ENCODE results near the gene LRMDA. TPM values are rescaled to one million over a fixed set of nuclear protein-coding genes. Genes with fewer than 3 reads are reported as not detected.

The LRMDA gene
- total and polyA plus RNA-seq, 10 of the 15 experiments (the other 5 are each of a cell fraction or from before 2014, with no cell fraction given), result 0.07 to 0.54 (median 0.29) TPM; not detected in 4

DNA sequence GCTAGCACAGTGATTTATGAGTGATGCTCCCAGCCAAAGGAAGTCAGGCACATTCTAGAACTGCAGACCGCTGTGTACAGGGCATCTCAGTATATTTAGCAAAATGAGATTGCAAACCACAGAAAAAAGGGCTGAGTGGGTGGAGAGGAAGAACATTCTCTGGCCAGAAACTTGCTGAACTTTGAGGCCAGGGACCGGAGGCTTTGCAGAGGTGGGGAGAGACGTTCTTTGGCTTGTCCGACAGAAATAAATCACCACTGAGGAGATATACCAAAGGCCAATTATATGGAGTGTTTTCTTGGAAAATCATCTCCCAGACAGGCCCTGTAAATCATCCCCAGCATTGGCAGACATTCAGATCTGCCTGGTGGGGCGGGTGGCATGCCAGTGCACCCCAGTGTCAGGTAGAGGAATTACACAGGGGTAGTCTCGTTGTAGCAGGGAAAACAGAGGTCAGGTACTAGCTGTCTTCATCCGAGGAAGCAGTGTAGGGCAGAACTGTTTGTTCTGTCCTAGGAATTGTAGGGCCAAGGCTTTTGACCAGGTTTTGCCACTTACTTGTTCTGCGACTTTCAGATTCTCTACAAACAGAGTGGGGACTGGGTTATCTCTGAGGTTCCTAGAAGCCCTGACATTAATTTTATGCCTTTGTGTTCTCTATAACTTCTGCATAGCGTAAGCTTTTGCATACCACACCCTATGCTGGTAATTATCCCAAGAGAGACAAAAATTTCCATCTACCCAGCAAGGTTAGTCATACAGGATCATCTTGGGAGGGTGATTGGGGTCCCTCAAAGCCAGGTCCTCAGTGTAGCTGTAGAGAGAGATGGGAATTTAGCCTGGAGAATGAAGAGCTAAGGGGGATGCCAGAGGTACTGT is 655.6 kb downstream of the LRMDA start:
- SMC1A ChIA-PET (ENCODE audit: uncharacterized antibody, unreplicated experiment), result interaction anchor here (0.7 to 4.2 kb wide), 8 partner anchors 10 to 789 kb away, joined by 3 to 20 read pairs (median 3); no protein-coding TSS in a partner anchor
- 9% methylated on average over 9 of the region's 9 CpGs for WGBS (ENCODE audit: insufficient coverage, insufficient replicate concordance, low lambda C conversion rate, missing lambda C conversion rate)

More for the DNA sequence above, 655.6 kb downstream of the LRMDA start:
- no peaks in the 10 kb centered on the region for H3K4me1 ChIP-seq (ENCODE audit: control insufficient read depth, insufficient read depth, low read length)
- POLR2A ChIA-PET, result interaction anchor here (0.6 to 1.6 kb wide), 3 partner anchors 35 to 685 kb away, joined by 3 to 5 read pairs (median 4); partner anchors contain the start of gene ZNF503
- H3K9ac ChIP-seq (ENCODE audit: control insufficient read depth, insufficient read depth, low read length), result no peak overlapping the region
- CTCF ChIA-PET, result interaction anchor here (0.6 to 2.7 kb wide), 10 partner anchors 15 to 848 kb away, joined by 3 to 18 read pairs (median 3); partner anchors contain the start of gene ZNF503
- intact Hi-C loops (cut with micrococcal nuclease; ENCODE audit: unreplicated experiment), result no loop called here
- H3K27ac ChIP-seq (ENCODE audit: control insufficient read depth, insufficient read depth), result no peak overlapping the region
- no peak overlapping the region for H3K4me2 ChIP-seq (ENCODE audit: control insufficient read depth, insufficient read depth)
- no peaks in the 10 kb centered on the region for H3K79me2 ChIP-seq (ENCODE audit: control insufficient read depth, insufficient read depth, low read length)
- ATAC-seq, result peak; percentile 92
- no peak overlapping the region for H3K4me3 ChIP-seq
- no peaks in the 10 kb centered on the region for H3K36me3 ChIP-seq (ENCODE audit: control insufficient read depth in 2 of 2, insufficient read depth in 2 of 2, low read length in 1 of 2)
- no peaks in the 10 kb centered on the region for H3K9me3 ChIP-seq (replicated peaks; ENCODE audit: control insufficient read depth, insufficient read depth, low read length)
- TF ChIP-seq, protein P1, sequence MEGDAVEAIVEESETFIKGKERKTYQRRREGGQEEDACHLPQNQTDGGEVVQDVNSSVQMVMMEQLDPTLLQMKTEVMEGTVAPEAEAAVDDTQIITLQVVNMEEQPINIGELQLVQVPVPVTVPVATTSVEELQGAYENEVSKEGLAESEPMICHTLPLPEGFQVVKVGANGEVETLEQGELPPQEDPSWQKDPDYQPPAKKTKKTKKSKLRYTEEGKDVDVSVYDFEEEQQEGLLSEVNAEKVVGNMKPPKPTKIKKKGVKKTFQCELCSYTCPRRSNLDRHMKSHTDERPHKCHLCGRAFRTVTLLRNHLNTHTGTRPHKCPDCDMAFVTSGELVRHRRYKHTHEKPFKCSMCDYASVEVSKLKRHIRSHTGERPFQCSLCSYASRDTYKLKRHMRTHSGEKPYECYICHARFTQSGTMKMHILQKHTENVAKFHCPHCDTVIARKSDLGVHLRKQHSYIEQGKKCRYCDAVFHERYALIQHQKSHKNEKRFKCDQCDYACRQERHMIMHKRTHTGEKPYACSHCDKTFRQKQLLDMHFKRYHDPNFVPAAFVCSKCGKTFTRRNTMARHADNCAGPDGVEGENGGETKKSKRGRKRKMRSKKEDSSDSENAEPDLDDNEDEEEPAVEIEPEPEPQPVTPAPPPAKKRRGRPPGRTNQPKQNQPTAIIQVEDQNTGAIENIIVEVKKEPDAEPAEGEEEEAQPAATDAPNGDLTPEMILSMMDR (IDR thresholded peaks at IDR 0.05 in 2 of 3, conservative IDR thresholded peaks at IDR 0.05 in 1 of 3; ENCODE audit: control insufficient read depth in 2 of 3, extremely low read depth in 1 of 3, insufficient read depth in 1 of 3, low read depth in 3 of 3, low read length in 3 of 3), result peak; percentile 39 to 68 (median 63)
- TF ChIP-seq RAD21 (IDR thresholded peaks at IDR 0.05; ENCODE audit: insufficient read depth, low read depth, low read length) (peak; percentile 17; the same call in 1 of the 2 replicates), SMC3 (IDR thresholded peaks at IDR 0.05; ENCODE audit: borderline replicate concordance, low read length) (peak; percentile 31; the same call in 1 of the 2 replicates)
- TF ChIP-seq, protein P2, sequence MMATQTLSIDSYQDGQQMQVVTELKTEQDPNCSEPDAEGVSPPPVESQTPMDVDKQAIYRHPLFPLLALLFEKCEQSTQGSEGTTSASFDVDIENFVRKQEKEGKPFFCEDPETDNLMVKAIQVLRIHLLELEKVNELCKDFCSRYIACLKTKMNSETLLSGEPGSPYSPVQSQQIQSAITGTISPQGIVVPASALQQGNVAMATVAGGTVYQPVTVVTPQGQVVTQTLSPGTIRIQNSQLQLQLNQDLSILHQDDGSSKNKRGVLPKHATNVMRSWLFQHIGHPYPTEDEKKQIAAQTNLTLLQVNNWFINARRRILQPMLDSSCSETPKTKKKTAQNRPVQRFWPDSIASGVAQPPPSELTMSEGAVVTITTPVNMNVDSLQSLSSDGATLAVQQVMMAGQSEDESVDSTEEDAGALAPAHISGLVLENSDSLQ (IDR thresholded peaks at IDR 0.05), result no peak
- no peak overlapping the region for H2AFZ ChIP-seq (ENCODE audit: control insufficient read depth, low read depth, low read length)
- RAD21 ChIA-PET (ENCODE audit: unreplicated experiment), result interaction anchor here (0.7 to 2.8 kb wide), 8 partner anchors 50 to 790 kb away, joined by 3 to 15 read pairs (median 4); partner anchors contain the start of gene ZNF503
- DNase-seq (ENCODE audit: low read depth, low spot score), result peak; percentile 4
- BruUV-seq (replicated peaks), result no TSS peak
- in situ Hi-C loops (cut with MboI), result no loop called here
- no peaks in the 10 kb centered on the region for H4K20me1 ChIP-seq (ENCODE audit: control insufficient read depth, insufficient read depth)
- no peaks in the 10 kb centered on the region; a peak in 1 of 4 replicates for H3K27me3 ChIP-seq (replicated peaks in 1 of 2; ENCODE audit: control insufficient read depth in 2 of 2, insufficient read depth in 2 of 2, low read length in 1 of 2)
- no peak for FAIRE-seq

Data from GM12878 (cell line).